Esophagus muscularis mucosa (tissue), 4 donors: ENCODE measurements around the gene MPO.

Source experiments
- CTCF ChIP-seq, 3 experiments: fragments of 200-600 bp in 2 of 3; fragments of 450-650 bp in 1 of 3; sonication (generic) in 2 of 3; IDR thresholded peaks; one replicate each; pipeline ENCODE4 v1.5.1; 2017 to 2019; ENCODE audit warnings: antibody characterized with exemption in 3 of 3, mild to moderate bottlenecking in 2 of 3, moderate library complexity in 1 of 3
- EP300 ChIP-seq: sonication (generic); formaldehyde crosslinking; IDR thresholded peaks from one replicate; pipeline ENCODE4 v1.6.1; 2017; ENCODE audit warnings: antibody characterized with exemption
- POLR2A ChIP-seq: fragments of 450-650 bp; IDR thresholded peaks from one replicate; pipeline ENCODE4 v1.6.1; 2017; ENCODE audit warnings: antibody characterized with exemption, moderate library complexity, mild to moderate bottlenecking, low read depth

GRCh38 chr17:58325289-58325726 lies 44.6 kb upstream of the MPO start:
- TF ChIP-seq EP300 (no peak), POLR2A (no peak), CTCF (IDR thresholded peaks at IDR 0.05) (no peak)
